GM21528 (cell line): ENCODE results near the gene ZNG1A.
"Not testable (repeated sequence)": the region's sequence is repeated elsewhere in the genome, so short reads cannot be mapped to it uniquely, and the experiment has no call there.

Experiments used
- ATAC-seq: cut with Tn5 transposase; IDR thresholded peaks from one replicate; pipeline ENCODE4 v1.9.1; 2021; ENCODE audit warnings: mild to moderate bottlenecking, moderate library complexity; ENCODE audit not compliant: unreplicated experiment, low FRiP score

ZNG1A gene

DNA sequence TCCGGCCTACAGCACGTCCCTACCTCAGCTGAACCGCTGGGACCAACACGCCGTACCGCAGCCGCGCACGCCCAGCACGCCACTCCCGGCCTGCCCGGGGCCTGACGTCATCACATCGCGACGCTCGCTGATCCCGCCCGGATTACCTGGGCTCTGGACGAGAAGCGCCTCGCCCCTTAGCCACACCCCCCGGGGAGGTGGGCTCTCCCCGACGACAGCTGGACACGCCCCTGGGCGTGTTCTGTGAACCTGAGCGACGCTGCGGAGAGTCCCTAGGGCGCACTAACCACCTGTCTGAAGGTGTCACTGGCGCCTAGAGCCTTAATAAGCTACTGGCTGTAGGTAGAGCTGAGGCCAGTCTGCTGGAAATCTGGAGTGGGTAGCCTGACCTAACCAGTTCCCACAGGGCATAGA, at the start of gene ZNG1A:
TSS of gene ZNG1A (minus strand) at position 87 of the 414 bp plus-strand sequence. CDS start 87 bp downstream, outside the sequence.
- ATAC-seq = not testable (repeated sequence)

DNA sequence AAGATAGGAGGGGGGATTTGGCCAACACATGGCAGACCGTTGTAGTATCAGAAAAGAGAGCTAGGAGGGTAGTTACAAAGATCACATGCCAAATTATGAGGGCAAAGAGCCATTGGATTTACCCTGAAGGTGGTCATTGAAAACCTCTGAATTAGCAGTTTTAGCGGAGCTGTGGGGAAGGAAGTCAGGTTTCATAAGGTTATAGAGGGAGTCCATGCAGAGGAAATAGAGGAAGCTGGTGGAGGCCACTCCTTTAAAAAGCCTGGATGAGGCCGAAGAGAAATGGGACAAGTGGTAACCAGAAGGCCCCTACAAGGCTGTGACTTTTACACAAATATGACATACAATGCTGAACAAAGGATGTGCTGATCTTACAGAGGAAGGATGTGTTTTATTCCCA, 49.0 kb upstream of the ZNG1A start:
- ATAC-seq = no peak

GRCh38 chr9:224582-225520, 46.0 kb upstream of the ZNG1A start:
- ATAC-seq = no peak

GRCh38 chr9:224026-224425, 45.2 kb upstream of the ZNG1A start:
- ATAC-seq = no peak

DNA sequence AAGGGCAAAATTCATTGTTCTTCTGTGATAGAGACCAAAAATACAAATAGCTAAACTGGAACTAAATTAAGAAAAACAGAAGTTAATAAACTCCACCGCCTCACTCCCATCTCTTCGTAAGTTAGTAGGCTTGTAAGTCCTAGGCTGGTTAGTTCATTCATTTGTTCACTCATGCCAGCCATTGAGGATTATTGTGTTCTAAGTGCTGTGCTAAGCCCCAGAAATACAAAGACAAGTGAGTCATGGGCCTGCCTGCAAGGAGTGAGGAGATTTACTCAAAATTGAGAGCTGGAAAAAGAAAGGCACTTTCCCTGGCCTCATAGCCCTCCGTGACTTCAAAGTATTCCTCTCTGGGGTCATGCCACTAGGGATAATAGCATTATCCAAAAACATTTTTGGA, 44.3 kb upstream of the ZNG1A start:
- no peak for ATAC-seq

DNA sequence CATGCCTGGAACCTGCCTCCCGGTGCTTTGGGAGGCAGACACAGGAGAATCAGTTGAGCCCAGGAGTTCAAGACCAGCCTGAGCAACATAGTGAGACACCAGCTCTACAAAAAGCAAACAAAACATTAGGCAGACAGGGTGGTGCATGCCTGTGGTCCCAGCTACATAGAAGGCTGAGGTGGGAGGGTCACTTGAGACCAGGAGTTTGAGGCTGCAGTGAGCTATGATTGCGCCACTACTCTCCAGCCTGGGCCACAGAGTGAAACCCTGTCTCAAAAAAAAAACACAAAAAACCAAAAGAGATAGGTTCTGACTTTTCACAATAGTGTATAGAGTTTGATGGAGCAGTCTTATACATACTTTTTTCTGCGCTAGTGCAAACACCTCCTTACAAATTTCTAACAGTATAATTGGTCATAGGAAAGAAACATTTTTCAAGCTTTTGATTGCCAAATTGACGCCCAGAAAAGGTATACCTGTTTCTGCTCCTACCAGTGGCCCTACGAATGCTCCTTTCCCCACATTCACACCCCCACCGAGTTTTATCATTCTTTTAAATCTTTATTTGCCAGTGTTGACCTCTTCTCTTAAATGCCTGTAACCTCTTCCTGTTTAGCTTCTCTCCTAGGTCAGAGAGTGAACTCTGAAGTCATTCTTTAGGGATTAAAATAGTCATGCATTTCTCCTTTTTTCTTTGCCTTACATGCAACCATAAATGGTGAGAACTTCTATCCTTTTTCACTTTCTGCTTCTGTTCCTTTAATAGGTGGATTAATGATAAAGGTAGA, 43.3 kb upstream of the ZNG1A start:
- no peak for ATAC-seq

- ATAC-seq = no peak
These were observed 41.0 kb upstream of the ZNG1A start for GRCh38 chr9:219670-220365.

GRCh38 chr9:219036-219435, 40.2 kb upstream of the ZNG1A start:
- not testable (repeated sequence) for ATAC-seq

GRCh38 chr9:217950-218349, 39.1 kb upstream of the ZNG1A start:
- ATAC-seq = no peak

DNA sequence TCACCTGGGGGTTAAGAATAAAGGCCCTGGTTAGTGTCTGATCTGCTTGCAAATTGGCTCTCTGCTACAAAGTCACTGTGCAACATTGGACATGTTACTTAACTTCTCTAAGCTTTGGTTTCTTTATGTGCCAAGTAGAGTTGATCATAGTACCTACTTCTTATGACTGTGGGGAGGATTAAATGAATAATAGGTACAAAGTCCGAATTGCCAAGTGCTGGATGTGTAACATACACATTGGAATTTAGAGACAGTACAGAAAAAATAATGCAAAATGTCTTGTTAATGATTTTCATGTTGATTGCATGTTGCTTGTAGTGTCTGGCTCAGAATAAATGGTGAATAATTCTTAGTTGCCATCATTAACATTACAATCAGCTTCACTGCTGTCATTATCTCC, 38.0 kb upstream of the ZNG1A start:
- no peak for ATAC-seq

DNA sequence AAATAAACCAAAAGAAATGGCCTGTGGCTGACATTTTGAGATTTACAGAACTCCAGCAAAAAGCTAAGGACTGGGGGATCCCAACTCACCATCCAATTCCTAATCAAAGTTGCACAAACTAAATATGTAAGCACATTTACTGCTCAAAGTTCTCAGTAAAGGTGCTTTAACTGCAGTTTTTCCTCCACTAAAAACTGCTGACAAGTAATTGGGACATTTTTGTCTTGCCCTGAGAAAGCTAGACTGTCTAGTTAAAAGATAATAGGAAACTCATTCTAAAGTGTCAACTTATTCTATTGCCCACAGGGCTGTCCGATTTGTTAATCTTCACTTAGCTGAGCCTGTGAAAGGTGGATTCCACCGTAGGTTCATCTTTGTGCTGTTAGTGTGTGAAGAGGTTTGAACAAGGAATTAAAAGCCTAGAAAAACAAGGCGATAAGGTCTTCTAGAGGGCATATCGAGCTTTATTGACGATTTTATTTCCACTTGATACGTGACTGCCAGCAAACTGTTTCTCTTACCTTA, 36.8 kb upstream of the ZNG1A start:
- ATAC-seq = no peak

DNA sequence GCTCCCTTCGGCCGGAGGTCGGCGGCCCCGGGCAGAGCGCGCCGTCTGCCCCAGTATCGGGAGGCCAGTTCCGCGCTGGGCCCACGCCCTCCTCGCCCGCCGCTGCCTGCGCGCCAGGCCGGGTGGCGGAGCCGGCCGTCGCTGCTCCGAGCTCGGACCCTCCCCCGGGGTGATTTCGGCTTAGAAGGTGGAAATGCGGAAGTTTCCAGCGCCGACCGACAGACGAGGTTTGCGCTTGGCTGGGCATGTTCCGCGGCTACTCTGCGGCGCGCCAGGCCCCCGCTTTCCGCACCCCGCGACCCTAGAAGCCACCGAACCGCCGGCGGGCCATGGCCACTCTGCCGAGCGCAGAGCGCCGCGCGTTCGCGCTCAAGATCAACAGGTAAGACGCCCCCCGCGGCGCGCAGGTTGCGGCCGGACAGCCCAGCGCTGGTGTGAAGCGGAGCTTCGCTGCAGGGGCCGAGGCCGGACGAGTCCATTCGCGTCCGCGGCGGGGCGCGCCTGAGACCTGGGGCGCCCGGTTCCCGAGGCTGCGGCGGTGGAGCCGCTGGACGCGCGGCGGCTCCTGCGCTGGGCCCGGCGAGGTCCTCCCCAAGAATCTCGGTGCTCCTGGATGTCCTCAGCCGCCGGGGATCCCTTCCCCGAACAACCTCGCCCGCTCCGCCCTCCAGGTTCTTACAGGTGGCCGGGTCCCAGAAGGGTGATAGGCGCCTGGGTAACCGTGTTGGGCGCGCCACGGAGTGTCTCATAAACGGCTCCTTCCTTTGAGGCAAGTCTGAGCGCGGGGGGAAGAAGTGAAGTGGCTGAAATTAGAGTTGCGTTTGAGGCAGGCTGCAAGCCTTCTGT, 36.0 kb upstream of the ZNG1A start, which contains the start of gene DOCK8:
TSS of gene DOCK8 (plus strand) at position 218 of the 846 bp plus-strand sequence. CDS start at position 330, 112 bp downstream.
- ATAC-seq = peak; percentile 91

- ATAC-seq = no peak
These were observed 35.4 kb upstream of the ZNG1A start for GRCh38 chr9:214351-214647.

DNA sequence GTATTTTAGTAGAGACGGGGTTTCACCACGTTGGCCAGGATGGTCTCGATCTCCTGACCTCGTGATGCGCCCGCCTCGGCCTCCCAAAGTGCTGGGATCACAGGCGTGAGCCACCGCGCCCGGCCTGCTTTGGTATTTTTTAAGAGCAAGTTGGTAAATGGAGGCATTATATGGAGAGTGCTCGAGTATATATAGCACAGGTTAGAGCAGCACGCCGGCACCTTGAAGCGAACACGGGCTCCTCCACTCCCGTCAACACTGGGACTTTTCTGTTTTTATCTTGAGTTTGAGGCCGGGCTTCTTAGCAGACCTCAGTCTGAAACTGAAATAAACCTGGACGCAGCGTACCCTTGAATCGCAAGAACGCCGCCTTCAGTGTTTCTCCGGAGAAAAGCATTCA, 35.0 kb upstream of the ZNG1A start:
- ATAC-seq = not testable (repeated sequence)

- no peak for ATAC-seq
These were observed 33.4 kb upstream of the ZNG1A start for GRCh38 chr9:212297-212696.

DNA sequence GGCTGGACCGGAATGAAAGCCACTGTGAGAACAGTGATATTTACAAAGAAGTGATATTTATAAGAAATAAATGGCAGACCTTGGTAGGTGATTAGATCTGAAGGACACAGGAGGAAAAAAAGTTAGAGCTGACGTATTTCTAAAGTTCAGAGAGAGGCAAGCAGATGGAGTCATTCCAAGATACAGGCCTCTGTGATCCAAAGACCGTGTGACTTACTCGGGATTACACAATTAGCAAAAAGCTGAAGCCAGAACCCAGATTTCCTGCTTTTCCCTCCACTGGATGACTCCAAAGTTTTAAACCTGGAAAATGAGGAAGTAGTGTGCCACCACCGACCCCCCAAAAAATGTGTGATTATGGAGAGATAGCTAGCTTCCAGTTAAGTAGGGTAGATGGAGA, 32.7 kb upstream of the ZNG1A start:
- ATAC-seq = no peak

DNA sequence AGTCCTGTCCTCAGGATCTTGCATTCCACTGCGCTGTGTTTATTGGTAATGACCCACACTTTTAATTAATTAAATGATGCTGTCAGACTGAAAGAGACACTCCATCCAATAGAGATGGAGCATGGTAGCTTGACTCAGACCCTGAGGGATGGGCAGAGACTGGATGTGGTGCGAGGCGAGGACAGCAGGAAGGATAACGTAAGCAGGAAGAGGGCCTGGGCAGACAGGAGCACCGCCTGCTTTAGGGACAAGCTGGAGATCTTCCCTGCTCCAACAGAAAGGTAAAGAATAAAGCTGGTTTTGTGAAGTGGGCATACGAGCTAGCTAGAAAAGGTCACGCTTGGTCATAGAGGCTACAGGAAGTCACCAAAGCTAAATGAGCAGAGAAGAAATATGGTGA, 32.2 kb upstream of the ZNG1A start:
- ATAC-seq = no peak

DNA sequence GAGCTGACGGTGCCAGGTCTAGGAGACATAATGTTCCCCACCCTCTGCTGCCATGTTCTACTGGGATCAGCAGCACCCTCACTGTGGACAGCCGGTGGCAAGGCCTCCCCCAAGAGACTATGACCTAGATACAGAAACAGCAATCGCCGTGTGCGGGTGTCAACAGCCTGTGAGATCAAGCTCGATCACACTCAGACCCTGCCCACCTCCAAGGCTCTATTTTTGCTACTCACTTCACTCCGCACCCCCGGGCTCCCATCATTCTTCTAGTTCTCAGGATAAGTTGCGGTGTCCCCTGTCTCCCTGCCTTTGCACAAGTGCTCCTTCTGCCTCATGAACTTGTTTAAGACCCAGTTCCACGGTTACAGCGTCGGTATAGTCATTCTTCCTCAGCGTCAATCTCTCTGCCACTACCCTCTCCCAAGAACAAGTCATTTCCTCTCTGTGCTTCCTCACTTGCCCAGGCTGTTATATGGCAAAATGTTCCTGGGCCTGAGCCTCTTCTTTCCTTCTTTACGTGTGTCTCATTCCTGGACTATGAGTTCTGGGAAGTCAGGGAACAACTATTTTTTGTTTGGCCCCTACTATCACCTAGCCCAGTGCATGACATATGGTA, 30.4 kb upstream of the ZNG1A start:
- ATAC-seq = no peak

- ATAC-seq = no peak
These were observed 27.6 kb upstream of the ZNG1A start for GRCh38 chr9:206481-206880.
